Parathyroid adenoma (tissue), 2 donors: ENCODE measurements around the gene SLAMF7.

Experiments
- H2AFZ ChIP-seq: fragments of 300-600 bp; sonication (generic); one replicate; pipeline ENCODE4 v1.7.0; 2017; ENCODE audit warnings: antibody characterized with exemption, mild to moderate bottlenecking
- H3K27ac ChIP-seq: fragments of 300-600 bp; sonication (generic); one replicate; pipeline ENCODE4 v1.7.0; 2017
- H3K27me3 ChIP-seq: fragments of 300-600 bp; sonication (generic); one replicate; pipeline ENCODE4 v1.7.0; 2017; ENCODE audit warnings: low read length; ENCODE audit not compliant: control insufficient read depth, insufficient read depth
- H3K36me3 ChIP-seq: fragments of 300-600 bp; sonication (generic); one replicate; pipeline ENCODE4 v1.7.0; 2017; ENCODE audit warnings: low read length; ENCODE audit not compliant: control insufficient read depth, insufficient read depth
- H3K4me1 ChIP-seq: fragments of 300-600 bp; sonication (generic); one replicate; pipeline ENCODE4 v1.7.0; 2017; ENCODE audit warnings: control low read depth
- H3K4me2 ChIP-seq: fragments of 300-600 bp; sonication (generic); one replicate; pipeline ENCODE4 v1.7.0; 2017; ENCODE audit warnings: low read length
- H3K4me3 ChIP-seq: fragments of 300-600 bp; sonication (generic); one replicate; pipeline ENCODE4 v1.7.0; 2017; ENCODE audit warnings: low read depth, low read length
- H3K79me2 ChIP-seq: fragments of 300-600 bp; sonication (generic); one replicate; pipeline ENCODE4 v1.7.0; 2017; ENCODE audit warnings: control low read depth
- H3K9ac ChIP-seq: fragments of 300-600 bp; sonication (generic); one replicate; pipeline ENCODE4 v1.7.0; 2017; ENCODE audit warnings: mild to moderate bottlenecking
- H3K9me3 ChIP-seq: fragments of 300-600 bp; sonication (generic); one replicate; pipeline ENCODE4 v1.7.0; 2017; ENCODE audit warnings: low read length; ENCODE audit not compliant: control insufficient read depth
- CTCF ChIP-seq: fragments of 300-600 bp; sonication (generic); IDR thresholded peaks from one replicate; pipeline ENCODE4 v1.7.0; 2017; ENCODE audit warnings: antibody characterized with exemption, mild to moderate bottlenecking
- donor health status: primary hyperparathyroidism.

The SLAMF7 gene

GRCh38 chr1:160797271-160797709 lies 58.2 kb downstream of the SLAMF7 start:
- no peaks in the 10 kb centered on the region for H3K79me2 ChIP-seq
- H3K9me3 ChIP-seq = no peaks in the 10 kb centered on the region
- H3K27me3 ChIP-seq = no peaks in the 10 kb centered on the region
- H3K9ac ChIP-seq = no peak overlapping the region
- no peak overlapping the region for H3K27ac ChIP-seq
- TF ChIP-seq CTCF = no peak
- no peak overlapping the region for H2AFZ ChIP-seq
- no peak overlapping the region for H3K4me2 ChIP-seq
- no peaks in the 10 kb centered on the region for H3K36me3 ChIP-seq
- H3K4me3 ChIP-seq = no peak overlapping the region
- no peaks in the 10 kb centered on the region for H3K4me1 ChIP-seq

GRCh38 chr1:160797861-160798273 lies 58.8 kb downstream of the SLAMF7 start:
- H3K4me1 ChIP-seq = no peaks in the 10 kb centered on the region
- no peak for TF ChIP-seq CTCF
- H3K4me2 ChIP-seq = no peak overlapping the region
- no peaks in the 10 kb centered on the region for H3K27me3 ChIP-seq
- H3K36me3 ChIP-seq = no peaks in the 10 kb centered on the region
- no peak overlapping the region for H2AFZ ChIP-seq
- H3K27ac ChIP-seq = no peak overlapping the region
- no peak overlapping the region for H3K4me3 ChIP-seq
- no peak overlapping the region for H3K9ac ChIP-seq
- H3K79me2 ChIP-seq = no peaks in the 10 kb centered on the region
- no peaks in the 10 kb centered on the region for H3K9me3 ChIP-seq

- Histone ChIP-seq H3K27ac (no peak overlapping the region), H3K4me1 (no peaks in the 10 kb centered on the region), H3K4me3 (no peak overlapping the region), H3K4me2 (no peak overlapping the region), H3K9me3 (no peaks in the 10 kb centered on the region), H3K36me3 (no peaks in the 10 kb centered on the region), H3K27me3 (no peaks in the 10 kb centered on the region), H3K9ac (no peak overlapping the region), H2AFZ (no peak overlapping the region), H3K79me2 (no peaks in the 10 kb centered on the region)
- TF ChIP-seq CTCF = no peak
Observed at GRCh38 chr1:160798439-160798838, 59.4 kb downstream of the SLAMF7 start.

GRCh38 chr1:160799641-160800040 lies 60.6 kb downstream of the SLAMF7 start:
- Histone ChIP-seq H3K36me3 (no peaks in the 10 kb centered on the region), H3K79me2 (no peaks in the 10 kb centered on the region), H3K4me1 (no peaks in the 10 kb centered on the region), H3K9ac (no peak overlapping the region), H3K4me3 (no peak overlapping the region), H3K9me3 (no peaks in the 10 kb centered on the region), H3K4me2 (no peak overlapping the region), H2AFZ (no peak overlapping the region), H3K27ac (no peak overlapping the region), H3K27me3 (no peaks in the 10 kb centered on the region)
- no peak for TF ChIP-seq CTCF

GRCh38 chr1:160800142-160800541 lies 61.1 kb downstream of the SLAMF7 start:
- Histone ChIP-seq H2AFZ (no peak overlapping the region), H3K79me2 (no peaks in the 10 kb centered on the region), H3K9ac (no peak overlapping the region), H3K9me3 (no peaks in the 10 kb centered on the region), H3K36me3 (no peaks in the 10 kb centered on the region), H3K27me3 (no peaks in the 10 kb centered on the region), H3K4me2 (no peak overlapping the region), H3K4me3 (no peak overlapping the region), H3K27ac (no peak overlapping the region), H3K4me1 (no peaks in the 10 kb centered on the region)
- no peak for TF ChIP-seq CTCF
